Activated naive CD8-positive, alpha-beta T cell treated with anti-CD3 and anti-CD28 coated beads, Interleukin-2, amount 50 U/mL, for 16 hours (primary cell): ENCODE results near the gene SHC3.

ENCODE experiments used
- DNase-seq: peaks from one replicate; pipeline ENCODE4 v3.0.0-alpha.2; 2020; ENCODE audit warnings: low read depth, low spot score

SHC3 gene

GRCh38 chr9:89054865-89055495 is 123.6 kb downstream of the SHC3 start:
- no peak for DNase-seq

- no peak for DNase-seq
Observed at GRCh38 chr9:89053301-89053700, 125.3 kb downstream of the SHC3 start.

- no peak for DNase-seq
Observed at GRCh38 chr9:89052470-89053097, 126.0 kb downstream of the SHC3 start.

GRCh38 chr9:89051421-89052025 is 127.1 kb downstream of the SHC3 start:
- no peak for DNase-seq

- DNase-seq: no peak
Observed at GRCh38 chr9:89049646-89050045, 129.0 kb downstream of the SHC3 start.

GRCh38 chr9:89048616-89049015 is 130.0 kb downstream of the SHC3 start:
- DNase-seq: no peak

GRCh38 chr9:89047667-89048066 is 131.0 kb downstream of the SHC3 start:
- no peak for DNase-seq

GRCh38 chr9:89046832-89047231 is 131.8 kb downstream of the SHC3 start:
- DNase-seq: no peak

- no peak for DNase-seq
Observed at GRCh38 chr9:89044881-89045280, 133.7 kb downstream of the SHC3 start.

GRCh38 chr9:89044104-89044503 is 134.5 kb downstream of the SHC3 start:
- DNase-seq: no peak

GRCh38 chr9:89042984-89043383 is 135.6 kb downstream of the SHC3 start:
- DNase-seq: no peak

- no peak for DNase-seq
Observed at GRCh38 chr9:89039664-89040063, 139.0 kb downstream of the SHC3 start.

GRCh38 chr9:89039104-89039465 is 139.5 kb downstream of the SHC3 start:
- DNase-seq: no peak

GRCh38 chr9:89038382-89039103 is 140.1 kb downstream of the SHC3 start:
- DNase-seq: no peak

- no peak for DNase-seq
Observed at GRCh38 chr9:89037891-89038290, 140.7 kb downstream of the SHC3 start.

GRCh38 chr9:89037346-89037745 is 141.3 kb downstream of the SHC3 start:
- no peak for DNase-seq

GRCh38 chr9:89036891-89037290 is 141.7 kb downstream of the SHC3 start:
- DNase-seq: no peak

GRCh38 chr9:89036383-89036782 is 142.2 kb downstream of the SHC3 start:
- DNase-seq: no peak

- no peak for DNase-seq
Observed at GRCh38 chr9:89032661-89033060, 146.0 kb downstream of the SHC3 start.

- no peak for DNase-seq
Observed at GRCh38 chr9:89032173-89032572, 146.4 kb downstream of the SHC3 start.

GRCh38 chr9:89029788-89030187 is 148.8 kb downstream of the SHC3 start:
- no peak for DNase-seq

- no peak for DNase-seq
Observed at GRCh38 chr9:89026876-89027275, 151.7 kb downstream of the SHC3 start.

GRCh38 chr9:89025553-89025952 is 153.1 kb downstream of the SHC3 start:
- DNase-seq: no peak
